ENCODE measurements around the gene TFAM. TPM values are rescaled to one million over a fixed set of nuclear protein-coding genes. Genes with fewer than 3 reads are reported as not detected.
"Not testable (repeated sequence)": the region's sequence is repeated elsewhere in the genome, so short reads cannot be mapped to it uniquely, and the experiment has no call there.

Gene TFAM
- total RNA-seq, 1 donor from 2014 or later, result 85.0 TPM

- Mint-ChIP-seq H3K36me3 (ENCODE audit: low read depth) (no peaks in the 10 kb centered on the region), H3K27ac (no peak overlapping the region), H3K27me3 (ENCODE audit: low read depth) (no peaks in the 10 kb centered on the region), H3K4me3 (ENCODE audit: low read depth) (no peak overlapping the region), H3K4me1 (ENCODE audit: low read depth) (no peaks in the 10 kb centered on the region), H3K9me3 (no peaks in the 10 kb centered on the region)
- intact Hi-C loops (cut with micrococcal nuclease), result no loop called here
- no peak for DNase-seq (ENCODE audit: low spot score)
These were observed 30.5 kb downstream of the TFAM start for GRCh38 chr10:58415757-58416156.

GRCh38 chr10:58417902-58418301 is 32.7 kb downstream of the TFAM start:
- H3K36me3 Mint-ChIP-seq (ENCODE audit: low read depth); H3K4me3 Mint-ChIP-seq (ENCODE audit: low read depth); H3K27ac Mint-ChIP-seq; DNase-seq (ENCODE audit: low spot score); H3K4me1 Mint-ChIP-seq (ENCODE audit: low read depth); H3K27me3 Mint-ChIP-seq (ENCODE audit: low read depth); H3K9me3 Mint-ChIP-seq; intact Hi-C loops (cut with micrococcal nuclease): not testable (repeated sequence)

GRCh38 chr10:58424176-58424575 is 39.0 kb downstream of the TFAM start:
- H3K36me3 Mint-ChIP-seq (ENCODE audit: low read depth), result no peaks in the 10 kb centered on the region
- no peaks in the 10 kb centered on the region for H3K4me1 Mint-ChIP-seq (ENCODE audit: low read depth)
- H3K27ac Mint-ChIP-seq, result no peak overlapping the region
- no peak overlapping the region for H3K4me3 Mint-ChIP-seq (ENCODE audit: low read depth)
- H3K27me3 Mint-ChIP-seq (ENCODE audit: low read depth), result no peaks in the 10 kb centered on the region
- DNase-seq (ENCODE audit: low spot score), result no peak
- intact Hi-C loops (cut with micrococcal nuclease), result no loop called here
- H3K9me3 Mint-ChIP-seq, result peaks cover 4% of the 10 kb centered on the region

- H3K9me3 Mint-ChIP-seq; H3K27me3 Mint-ChIP-seq (ENCODE audit: low read depth); H3K27ac Mint-ChIP-seq; intact Hi-C loops (cut with micrococcal nuclease); DNase-seq (ENCODE audit: low spot score); H3K4me1 Mint-ChIP-seq (ENCODE audit: low read depth); H3K4me3 Mint-ChIP-seq (ENCODE audit: low read depth); H3K36me3 Mint-ChIP-seq (ENCODE audit: low read depth): not testable (repeated sequence)
These were observed 43.2 kb downstream of the TFAM start for GRCh38 chr10:58428436-58428835.

- H3K36me3 Mint-ChIP-seq (ENCODE audit: low read depth), result no peaks in the 10 kb centered on the region
- intact Hi-C loops (cut with micrococcal nuclease), result no loop called here
- peaks cover 10% of the 10 kb centered on the region for H3K4me1 Mint-ChIP-seq (ENCODE audit: low read depth)
- no peak overlapping the region for H3K27ac Mint-ChIP-seq
- no peak for DNase-seq (ENCODE audit: low spot score)
- H3K9me3 Mint-ChIP-seq, result no peaks in the 10 kb centered on the region
- H3K27me3 Mint-ChIP-seq (ENCODE audit: low read depth), result peaks cover 4% of the 10 kb centered on the region
- H3K4me3 Mint-ChIP-seq (ENCODE audit: low read depth), result no peak overlapping the region
These were observed 46.7 kb downstream of the TFAM start for GRCh38 chr10:58431903-58432302.

GRCh38 chr10:58433066-58433465 is 47.9 kb downstream of the TFAM start:
- Mint-ChIP-seq H3K36me3 (ENCODE audit: low read depth) (no peaks in the 10 kb centered on the region), H3K9me3 (no peaks in the 10 kb centered on the region), H3K27me3 (ENCODE audit: low read depth) (peaks cover 4% of the 10 kb centered on the region), H3K4me3 (ENCODE audit: low read depth) (no peak overlapping the region), H3K4me1 (ENCODE audit: low read depth) (peaks cover 10% of the 10 kb centered on the region), H3K27ac (no peak overlapping the region)
- intact Hi-C loops (cut with micrococcal nuclease), result no loop called here
- DNase-seq (ENCODE audit: low spot score), result no peak

GRCh38 chr10:58433571-58433970 is 48.4 kb downstream of the TFAM start:
- no peak for DNase-seq (ENCODE audit: low spot score)
- Mint-ChIP-seq H3K4me1 (ENCODE audit: low read depth) (peaks cover 10% of the 10 kb centered on the region), H3K27me3 (ENCODE audit: low read depth) (peaks cover 4% of the 10 kb centered on the region), H3K9me3 (no peaks in the 10 kb centered on the region), H3K27ac (no peak overlapping the region), H3K36me3 (ENCODE audit: low read depth) (no peaks in the 10 kb centered on the region), H3K4me3 (ENCODE audit: low read depth) (no peak overlapping the region)
- intact Hi-C loops (cut with micrococcal nuclease), result no loop called here

- Mint-ChIP-seq H3K27me3 (ENCODE audit: low read depth) (peaks cover 1% of the 10 kb centered on the region), H3K4me1 (ENCODE audit: low read depth) (peaks cover 10% of the 10 kb centered on the region), H3K9me3 (no peaks in the 10 kb centered on the region), H3K36me3 (ENCODE audit: low read depth) (no peaks in the 10 kb centered on the region), H3K27ac (no peak overlapping the region), H3K4me3 (ENCODE audit: low read depth) (no peak overlapping the region)
- no peak for DNase-seq (ENCODE audit: low spot score)
- intact Hi-C loops (cut with micrococcal nuclease), result no loop called here
These were observed 50.2 kb downstream of the TFAM start for GRCh38 chr10:58435297-58435985.

GRCh38 chr10:58436071-58436470 is 50.9 kb downstream of the TFAM start:
- no peak overlapping the region for H3K4me3 Mint-ChIP-seq (ENCODE audit: low read depth)
- H3K4me1 Mint-ChIP-seq (ENCODE audit: low read depth), result peaks cover 10% of the 10 kb centered on the region
- no peaks in the 10 kb centered on the region for H3K9me3 Mint-ChIP-seq
- DNase-seq (ENCODE audit: low spot score), result no peak
- no peaks in the 10 kb centered on the region for H3K36me3 Mint-ChIP-seq (ENCODE audit: low read depth)
- intact Hi-C loops (cut with micrococcal nuclease), result no loop called here
- H3K27me3 Mint-ChIP-seq (ENCODE audit: low read depth), result no peaks in the 10 kb centered on the region
- H3K27ac Mint-ChIP-seq, result no peak overlapping the region

GRCh38 chr10:58438340-58438871 is 53.2 kb downstream of the TFAM start:
- intact Hi-C loops (cut with micrococcal nuclease), result no loop called here
- Mint-ChIP-seq H3K27ac (no peak overlapping the region), H3K9me3 (no peaks in the 10 kb centered on the region), H3K36me3 (ENCODE audit: low read depth) (no peaks in the 10 kb centered on the region), H3K27me3 (ENCODE audit: low read depth) (no peaks in the 10 kb centered on the region), H3K4me1 (ENCODE audit: low read depth) (peaks cover 10% of the 10 kb centered on the region), H3K4me3 (ENCODE audit: low read depth) (no peak overlapping the region)
- DNase-seq (ENCODE audit: low spot score), result no peak

GRCh38 chr10:58438986-58439385 is 53.8 kb downstream of the TFAM start:
- DNase-seq (ENCODE audit: low spot score), result no peak
- H3K36me3 Mint-ChIP-seq (ENCODE audit: low read depth), result no peaks in the 10 kb centered on the region
- H3K27ac Mint-ChIP-seq, result no peak overlapping the region
- H3K27me3 Mint-ChIP-seq (ENCODE audit: low read depth), result no peaks in the 10 kb centered on the region
- H3K9me3 Mint-ChIP-seq, result no peaks in the 10 kb centered on the region
- H3K4me3 Mint-ChIP-seq (ENCODE audit: low read depth), result no peak overlapping the region
- peaks cover 10% of the 10 kb centered on the region for H3K4me1 Mint-ChIP-seq (ENCODE audit: low read depth)
- intact Hi-C loops (cut with micrococcal nuclease), result no loop called here

- Mint-ChIP-seq H3K9me3 (no peaks in the 10 kb centered on the region), H3K27ac (no peak overlapping the region), H3K4me1 (ENCODE audit: low read depth) (peaks cover 10% of the 10 kb centered on the region), H3K27me3 (ENCODE audit: low read depth) (no peaks in the 10 kb centered on the region), H3K4me3 (ENCODE audit: low read depth) (no peak overlapping the region), H3K36me3 (ENCODE audit: low read depth) (no peaks in the 10 kb centered on the region)
- intact Hi-C loops (cut with micrococcal nuclease), result no loop called here
- DNase-seq (ENCODE audit: low spot score), result no peak
These were observed 54.6 kb downstream of the TFAM start for GRCh38 chr10:58439632-58440364.

GRCh38 chr10:58440484-58440883 is 55.3 kb downstream of the TFAM start:
- no peak overlapping the region for H3K27ac Mint-ChIP-seq

More at GRCh38 chr10:58440484-58440883, 55.3 kb downstream of the TFAM start:
- Mint-ChIP-seq H3K27me3 (ENCODE audit: low read depth) (no peaks in the 10 kb centered on the region), H3K4me3 (ENCODE audit: low read depth) (no peak overlapping the region), H3K4me1 (ENCODE audit: low read depth) (peaks cover 6% of the 10 kb centered on the region), H3K9me3 (no peaks in the 10 kb centered on the region), H3K36me3 (ENCODE audit: low read depth) (no peaks in the 10 kb centered on the region)
- intact Hi-C loops (cut with micrococcal nuclease), result no loop called here
- DNase-seq (ENCODE audit: low spot score), result no peak
